Measurements from ENCODE around the gene GRB2. TPM values are rescaled to one million over a fixed set of nuclear protein-coding genes. Genes with fewer than 3 reads are reported as not detected.

GRB2 gene
- total RNA-seq, 1 donor from 2014 or later: 77.5 TPM

GRCh38 chr17:75365009-75365930, 40.2 kb downstream of the GRB2 start:
- H3K4me3 ChIP-seq (ENCODE audit: low read depth, low read length): no peak overlapping the region
- no peak for TF ChIP-seq CTCF (conservative IDR thresholded peaks at IDR 0.05; ENCODE audit: low read depth, low read length)
- no peak for DNase-seq (ENCODE audit: low read depth)

GRCh38 chr17:75364078-75364477, 41.4 kb downstream of the GRB2 start:
- no peak for TF ChIP-seq CTCF (conservative IDR thresholded peaks at IDR 0.05; ENCODE audit: low read depth, low read length)
- H3K4me3 ChIP-seq (ENCODE audit: low read depth, low read length): no peak overlapping the region
- DNase-seq (ENCODE audit: low read depth): peak; percentile 64

- no peak overlapping the region for H3K4me3 ChIP-seq (ENCODE audit: low read depth, low read length)
- DNase-seq (ENCODE audit: low read depth): no peak
- no peak for TF ChIP-seq CTCF (conservative IDR thresholded peaks at IDR 0.05; ENCODE audit: low read depth, low read length)
Observed at GRCh38 chr17:75361996-75362395, 43.5 kb downstream of the GRB2 start.

GRCh38 chr17:75361344-75361743, 44.1 kb downstream of the GRB2 start:
- DNase-seq (ENCODE audit: low read depth): no peak
- no peak overlapping the region for H3K4me3 ChIP-seq (ENCODE audit: low read depth, low read length)
- TF ChIP-seq CTCF (conservative IDR thresholded peaks at IDR 0.05; ENCODE audit: low read depth, low read length): no peak

GRCh38 chr17:75356260-75356937, 49.1 kb downstream of the GRB2 start:
- DNase-seq (ENCODE audit: low read depth): no peak
- H3K4me3 ChIP-seq (ENCODE audit: low read depth, low read length): no peak overlapping the region
- TF ChIP-seq CTCF (conservative IDR thresholded peaks at IDR 0.05; ENCODE audit: low read depth, low read length): no peak

- no peak for DNase-seq (ENCODE audit: low read depth)
- no peak for TF ChIP-seq CTCF (conservative IDR thresholded peaks at IDR 0.05; ENCODE audit: low read depth, low read length)
- H3K4me3 ChIP-seq (ENCODE audit: low read depth, low read length): no peak overlapping the region
Observed at GRCh38 chr17:75353176-75353575, 52.3 kb downstream of the GRB2 start.

Data from epithelial cell of proximal tubule (primary cell).